SK-N-SH treated with all-trans-retinoic acid at 6 μM for 48 hours (cell line): ENCODE measurements around the gene SRCAP.

Source experiments
- ATAC-seq: fragments of 200-7000 bp; cut with Tn5 transposase; 3 replicates; pipeline ENCODE4 v1.9.1; 2020; ENCODE audit warnings: mild to moderate bottlenecking, moderate library complexity
- BACH2 ChIP-seq: fragments of 250-450 bp; sonication (Bioruptor Pico); IDR thresholded peaks from 2 replicates; pipeline ENCODE4 v1.9.0; 2021; ENCODE audit warnings: mild to moderate bottlenecking, borderline replicate concordance
- ESRRG ChIP-seq: fragments of 250-450 bp; sonication (Bioruptor Pico); IDR thresholded peaks from 2 replicates; pipeline ENCODE4 v1.6.1; 2021; ENCODE audit warnings: mild to moderate bottlenecking
- GLIS3 ChIP-seq: fragments of 250-450 bp; sonication (Bioruptor Pico); IDR thresholded peaks from 2 replicates; pipeline ENCODE4 v1.5.0; 2020; ENCODE audit warnings: mild to moderate bottlenecking, moderate library complexity
- ISL1 ChIP-seq: fragments of 250-450 bp; sonication (Bioruptor Pico); IDR thresholded peaks from 2 replicates; pipeline ENCODE4 v2.1.2; 2022; ENCODE audit warnings: mild to moderate bottlenecking, moderate library complexity
- PPARA ChIP-seq: fragments of 250-450 bp; sonication (Bioruptor Pico); IDR thresholded peaks from 2 replicates; pipeline ENCODE4 v1.5.0; 2020; ENCODE audit warnings: mild to moderate bottlenecking, borderline replicate concordance
- RARB ChIP-seq: fragments of 250-450 bp; sonication (Bioruptor Pico); IDR thresholded peaks from 2 replicates; pipeline ENCODE4 v1.8.0; 2021; ENCODE audit warnings: mild to moderate bottlenecking, moderate library complexity
- ZNF565 ChIP-seq: fragments of 450-650 bp; formaldehyde crosslinking; conservative IDR thresholded peaks from 2 replicates; pipeline ENCODE4 v1.5.0; 2020; ENCODE audit warnings: low read depth, mild to moderate bottlenecking, moderate library complexity
- ZNF8 ChIP-seq: fragments of 450-650 bp; formaldehyde crosslinking; IDR thresholded peaks from 2 replicates; pipeline ENCODE4 v1.5.0; 2020; ENCODE audit warnings: mild to moderate bottlenecking, moderate library complexity
- TF ChIP-seq, protein P1 (sequence below): fragments of 250-450 bp; sonication (Bioruptor Pico); IDR thresholded peaks from 2 replicates; pipeline ENCODE4 v1.5.1; 2021; ENCODE audit warnings: mild to moderate bottlenecking, moderate library complexity
- TF ChIP-seq, protein P2 (sequence below): fragments of 250-450 bp; sonication (Bioruptor Pico); IDR thresholded peaks from 2 replicates; pipeline ENCODE4 v1.8.0; 2021; ENCODE audit warnings: low read depth, mild to moderate bottlenecking, moderate library complexity, borderline replicate concordance

SRCAP gene

DNA sequence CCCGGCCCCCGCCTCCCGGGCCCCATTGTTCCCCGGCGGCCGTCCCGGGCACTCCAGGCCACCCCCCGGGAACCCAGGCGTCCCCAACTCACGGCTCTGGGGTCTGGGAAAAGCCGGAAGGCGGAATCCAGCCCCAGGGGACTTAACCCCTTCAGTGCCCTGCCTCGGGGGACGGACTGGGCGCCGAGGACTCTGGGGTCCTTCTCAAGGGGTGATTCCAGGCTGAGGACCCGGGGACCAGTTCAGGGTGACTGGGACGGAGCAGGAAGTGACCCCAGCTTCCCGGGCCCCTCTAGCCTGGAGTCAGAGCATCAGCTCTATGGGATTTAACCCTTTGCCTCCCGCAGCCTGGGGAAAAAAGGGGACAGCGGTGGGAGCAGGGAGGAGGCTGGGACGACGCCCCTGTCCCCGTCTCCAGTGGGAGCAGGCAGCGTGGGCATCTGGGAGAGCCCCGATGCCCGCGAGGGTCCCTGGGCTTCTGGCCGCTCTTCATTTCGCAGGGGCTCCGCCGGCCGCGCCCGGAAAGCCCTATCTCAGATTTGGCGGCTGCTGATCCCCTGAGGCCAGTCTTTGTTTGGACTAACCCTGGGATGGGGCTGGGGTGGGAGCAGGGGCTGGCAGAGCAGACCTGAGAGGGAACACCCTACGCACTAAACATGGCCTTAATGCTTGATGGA, 88.1 kb downstream of the SRCAP start, which contains the start of gene ZNF629 (continued):
- no peak for TF ChIP-seq ISL1 (CRISPR knock-in tag)
- TF ChIP-seq RARB (CRISPR knock-in tag) = no peak

DNA sequence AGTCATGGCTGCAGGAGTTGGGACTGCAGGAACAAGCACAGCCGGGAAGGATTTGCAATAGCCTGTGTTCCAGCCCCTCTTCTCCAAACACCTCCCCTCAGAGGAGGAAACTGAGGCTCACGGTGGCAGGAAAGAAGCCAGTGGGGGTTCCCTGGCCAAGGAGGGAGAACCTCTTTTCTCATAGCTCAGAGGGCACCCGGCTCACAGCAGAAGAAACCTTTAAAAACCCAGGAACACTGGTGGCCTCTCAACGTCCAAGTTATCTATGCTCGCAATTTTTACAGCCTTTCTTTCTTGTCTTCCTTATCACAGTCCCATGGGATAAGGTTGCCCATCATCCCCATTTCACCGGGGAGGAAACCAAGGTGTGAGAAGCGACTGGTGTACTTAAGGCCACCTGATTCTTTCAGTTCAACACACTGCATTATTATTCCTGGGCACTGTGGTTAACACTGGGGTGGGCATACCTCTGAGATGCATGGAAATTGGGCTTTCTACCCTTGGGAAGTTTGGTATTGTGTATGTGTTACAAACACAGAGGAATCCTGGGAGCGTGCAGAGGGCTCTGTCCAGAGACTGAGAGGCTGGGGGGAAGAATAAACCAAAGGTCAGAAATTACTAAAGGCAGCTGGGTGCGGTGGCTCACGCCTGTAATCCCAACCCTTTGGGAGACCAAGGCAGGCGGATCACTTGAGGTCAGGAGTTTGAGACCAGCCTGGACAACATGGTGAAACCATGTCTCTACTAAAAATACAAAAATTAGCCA, 88.8 kb downstream of the SRCAP start:
- TF ChIP-seq, protein P1, sequence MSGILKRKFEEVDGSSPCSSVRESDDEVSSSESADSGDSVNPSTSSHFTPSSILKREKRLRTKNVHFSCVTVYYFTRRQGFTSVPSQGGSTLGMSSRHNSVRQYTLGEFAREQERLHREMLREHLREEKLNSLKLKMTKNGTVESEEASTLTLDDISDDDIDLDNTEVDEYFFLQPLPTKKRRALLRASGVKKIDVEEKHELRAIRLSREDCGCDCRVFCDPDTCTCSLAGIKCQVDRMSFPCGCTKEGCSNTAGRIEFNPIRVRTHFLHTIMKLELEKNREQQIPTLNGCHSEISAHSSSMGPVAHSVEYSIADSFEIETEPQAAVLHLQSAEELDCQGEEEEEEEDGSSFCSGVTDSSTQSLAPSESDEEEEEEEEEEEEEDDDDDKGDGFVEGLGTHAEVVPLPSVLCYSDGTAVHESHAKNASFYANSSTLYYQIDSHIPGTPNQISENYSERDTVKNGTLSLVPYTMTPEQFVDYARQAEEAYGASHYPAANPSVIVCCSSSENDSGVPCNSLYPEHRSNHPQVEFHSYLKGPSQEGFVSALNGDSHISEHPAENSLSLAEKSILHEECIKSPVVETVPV (CRISPR knock-in tag) = no peak
- no peak for TF ChIP-seq ESRRG (CRISPR knock-in tag)
- TF ChIP-seq PPARA = no peak
- no peak for TF ChIP-seq ZNF565 (CRISPR knock-in tag)
- TF ChIP-seq RARB (CRISPR knock-in tag) = no peak
- no peak for TF ChIP-seq ISL1 (CRISPR knock-in tag)
- TF ChIP-seq GLIS3 (CRISPR knock-in tag) = no peak
- no peak for TF ChIP-seq ZNF8
- no peak for TF ChIP-seq BACH2 (CRISPR knock-in tag)
- TF ChIP-seq, protein P2, sequence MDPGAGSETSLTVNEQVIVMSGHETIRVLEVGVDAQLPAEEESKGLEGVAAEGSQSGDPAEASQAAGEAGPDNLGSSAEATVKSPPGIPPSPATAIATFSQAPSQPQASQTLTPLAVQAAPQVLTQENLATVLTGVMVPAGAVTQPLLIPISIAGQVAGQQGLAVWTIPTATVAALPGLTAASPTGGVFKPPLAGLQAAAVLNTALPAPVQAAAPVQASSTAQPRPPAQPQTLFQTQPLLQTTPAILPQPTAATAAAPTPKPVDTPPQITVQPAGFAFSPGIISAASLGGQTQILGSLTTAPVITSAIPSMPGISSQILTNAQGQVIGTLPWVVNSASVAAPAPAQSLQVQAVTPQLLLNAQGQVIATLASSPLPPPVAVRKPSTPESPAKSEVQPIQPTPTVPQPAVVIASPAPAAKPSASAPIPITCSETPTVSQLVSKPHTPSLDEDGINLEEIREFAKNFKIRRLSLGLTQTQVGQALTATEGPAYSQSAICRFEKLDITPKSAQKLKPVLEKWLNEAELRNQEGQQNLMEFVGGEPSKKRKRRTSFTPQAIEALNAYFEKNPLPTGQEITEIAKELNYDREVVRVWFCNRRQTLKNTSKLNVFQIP (CRISPR knock-in tag) = no peak
- ATAC-seq = peak; percentile 2; the same call in 1 of the 3 replicates
